SU-DHL-6 (cell line): Measurements from ENCODE around the gene GART.
"Not testable (repeated sequence)": the region's sequence is repeated elsewhere in the genome, so short reads cannot be mapped to it uniquely, and the experiment has no call there.

Source experiments
- H2AFZ ChIP-seq: fragments of 200-600 bp; sonication (generic); 2 replicates; pipeline ENCODE4 v1.6.1; 2014; ENCODE audit warnings: low read depth, mild to moderate bottlenecking, moderate library complexity, mixed read lengths, antibody characterized with exemption, low read length; ENCODE audit not compliant: severe bottlenecking
- H3F3A ChIP-seq: fragments of 200-600 bp; shearing (Covaris generic); 2 replicates; pipeline ENCODE4 v1.6.0; 2016; ENCODE audit warnings: antibody characterized with exemption, mild to moderate bottlenecking; ENCODE audit not compliant: insufficient read depth
- H3K27ac ChIP-seq: fragments of 200-600 bp; sonication (generic); 2 replicates; pipeline ENCODE4 v1.5.1; 2016; ENCODE audit warnings: low read depth, mild to moderate bottlenecking, low read length, moderate library complexity, mixed read lengths
- H3K27me3 ChIP-seq: fragments of 200-600 bp; sonication (generic), shearing (Covaris generic); 2 replicates; pipeline ENCODE4 v1.6.0; 2014; ENCODE audit warnings: mild to moderate bottlenecking, low read length
- H3K36me3 ChIP-seq: fragments of 200-600 bp; sonication (generic); 2 replicates; pipeline ENCODE4 v1.6.1; 2014; ENCODE audit warnings: mild to moderate bottlenecking, low read length, mixed read lengths
- H3K4me2 ChIP-seq: fragments of 300-600, 200-600 bp; shearing (Covaris generic), sonication (generic); 2 replicates; pipeline ENCODE4 v1.6.0; 2014; ENCODE audit warnings: low read length, low read depth, mild to moderate bottlenecking; ENCODE audit not compliant: poor library complexity, severe bottlenecking
- H3K4me3 ChIP-seq: fragments of 200-600 bp; sonication (generic); 2 replicates; pipeline ENCODE4 v1.5.1; 2014; ENCODE audit warnings: antibody characterized with exemption, low read length, mild to moderate bottlenecking, mixed read lengths; ENCODE audit not compliant: insufficient read depth, poor library complexity, severe bottlenecking
- H3K79me2 ChIP-seq: fragments of 200-600 bp; sonication (generic); 2 replicates; pipeline ENCODE4 v1.6.1; 2014; ENCODE audit warnings: mild to moderate bottlenecking, low read length, moderate library complexity; ENCODE audit not compliant: insufficient read depth
- H3K9ac ChIP-seq: fragments of 200-600 bp; sonication (generic); 2 replicates; pipeline ENCODE4 v1.7.0; 2014; ENCODE audit warnings: mild to moderate bottlenecking, low read length
- H3K9me2 ChIP-seq: fragments of 200-600 bp; sonication (generic); replicated peaks from 2 replicates; pipeline ENCODE4 v1.6.1; 2014; ENCODE audit warnings: low read length; ENCODE audit not compliant: insufficient read depth
- H3K9me3 ChIP-seq: fragments of 200-600 bp; sonication (generic); 2 replicates; pipeline ENCODE4 v1.6.1; 2014; ENCODE audit warnings: low read length, mixed read lengths; ENCODE audit not compliant: insufficient read depth
- H4K20me1 ChIP-seq: fragments of 200-600 bp; sonication (generic); 2 replicates; pipeline ENCODE4 v1.6.1; 2014; ENCODE audit warnings: low read depth, mild to moderate bottlenecking, antibody characterized with exemption, low read length, moderate library complexity, mixed read lengths
- EZH2phosphoT487 ChIP-seq: fragments of 200-600 bp; sonication (generic), shearing (Covaris generic); conservative IDR thresholded peaks from 2 replicates; pipeline ENCODE4 v1.6.1; 2018; ENCODE audit warnings: mild to moderate bottlenecking, antibody characterized with exemption, low read length, moderate library complexity, mixed read lengths
- TF ChIP-seq, protein P1 (sequence below): fragments of 200-600 bp; sonication (generic); IDR thresholded peaks from one replicate; pipeline ENCODE4 v1.5.1; 2017; ENCODE audit warnings: antibody characterized with exemption, mild to moderate bottlenecking, low read length, moderate library complexity; ENCODE audit not compliant: insufficient read depth, poor library complexity, severe bottlenecking

GART gene

DNA sequence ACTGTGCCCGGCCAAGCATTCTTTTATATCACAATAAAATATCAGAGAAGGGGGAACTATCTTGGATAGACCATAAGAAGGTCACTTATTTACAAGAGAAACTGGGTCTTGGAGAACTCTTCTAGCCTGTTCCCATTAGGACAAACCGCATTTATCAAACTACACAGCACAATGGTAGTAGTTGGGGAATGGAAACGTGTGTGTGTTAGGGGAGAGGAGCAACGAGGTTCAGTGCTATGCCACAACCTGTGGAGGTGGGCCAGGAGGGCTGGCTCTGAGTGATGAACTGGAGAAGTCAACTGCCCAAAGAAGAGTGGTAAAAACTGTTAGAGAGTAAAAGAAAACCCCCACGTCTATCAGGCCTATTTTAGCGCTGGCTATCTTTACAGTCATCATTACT is 45.0 kb upstream of the GART start:
- TF ChIP-seq EZH2phosphoT487: no peak
- TF ChIP-seq, protein P1, sequence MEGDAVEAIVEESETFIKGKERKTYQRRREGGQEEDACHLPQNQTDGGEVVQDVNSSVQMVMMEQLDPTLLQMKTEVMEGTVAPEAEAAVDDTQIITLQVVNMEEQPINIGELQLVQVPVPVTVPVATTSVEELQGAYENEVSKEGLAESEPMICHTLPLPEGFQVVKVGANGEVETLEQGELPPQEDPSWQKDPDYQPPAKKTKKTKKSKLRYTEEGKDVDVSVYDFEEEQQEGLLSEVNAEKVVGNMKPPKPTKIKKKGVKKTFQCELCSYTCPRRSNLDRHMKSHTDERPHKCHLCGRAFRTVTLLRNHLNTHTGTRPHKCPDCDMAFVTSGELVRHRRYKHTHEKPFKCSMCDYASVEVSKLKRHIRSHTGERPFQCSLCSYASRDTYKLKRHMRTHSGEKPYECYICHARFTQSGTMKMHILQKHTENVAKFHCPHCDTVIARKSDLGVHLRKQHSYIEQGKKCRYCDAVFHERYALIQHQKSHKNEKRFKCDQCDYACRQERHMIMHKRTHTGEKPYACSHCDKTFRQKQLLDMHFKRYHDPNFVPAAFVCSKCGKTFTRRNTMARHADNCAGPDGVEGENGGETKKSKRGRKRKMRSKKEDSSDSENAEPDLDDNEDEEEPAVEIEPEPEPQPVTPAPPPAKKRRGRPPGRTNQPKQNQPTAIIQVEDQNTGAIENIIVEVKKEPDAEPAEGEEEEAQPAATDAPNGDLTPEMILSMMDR: no peak
- H3K36me3 ChIP-seq: peaks cover 26% of the 10 kb centered on the region; the same call in 1 of the 2 replicates
- H3K9ac ChIP-seq: peak overlapping the region; percentile 96
- H3K9me3 ChIP-seq: no peaks in the 10 kb centered on the region
- H4K20me1 ChIP-seq: peaks cover 3% of the 10 kb centered on the region; the same call in 1 of the 2 replicates
- no peak overlapping the region for H3K27ac ChIP-seq
- H3K79me2 ChIP-seq: peaks cover 41% of the 10 kb centered on the region
- peaks cover 4% of the 10 kb centered on the region; the same call in 1 of the 2 replicates for H3F3A ChIP-seq
- H3K4me2 ChIP-seq: peak overlapping the region; percentile 81
- no peaks in the 10 kb centered on the region for H3K27me3 ChIP-seq
- H3K4me3 ChIP-seq: peak overlapping the region; percentile 93
- no peak overlapping the region for H2AFZ ChIP-seq
- no peaks in the 10 kb centered on the region for H3K9me2 ChIP-seq

- no peaks in the 10 kb centered on the region for H3K9me3 ChIP-seq
- no peaks in the 10 kb centered on the region for H3K27me3 ChIP-seq
- H2AFZ ChIP-seq: no peak overlapping the region
- H3F3A ChIP-seq: peaks cover 20% of the 10 kb centered on the region
- no peaks in the 10 kb centered on the region for H3K9me2 ChIP-seq
- no peak overlapping the region for H3K27ac ChIP-seq
- H3K4me3 ChIP-seq: no peak overlapping the region
- peaks cover 41% of the 10 kb centered on the region for H3K79me2 ChIP-seq
- H4K20me1 ChIP-seq: peaks cover 3% of the 10 kb centered on the region; the same call in 1 of the 2 replicates
- H3K4me2 ChIP-seq: no peak overlapping the region
- no peak overlapping the region for H3K9ac ChIP-seq
- peaks cover 38% of the 10 kb centered on the region; the same call in 1 of the 2 replicates for H3K36me3 ChIP-seq
- TF ChIP-seq, protein P1: no peak
- no peak for TF ChIP-seq EZH2phosphoT487
Measured at GRCh38 chr21:33584455-33584854, 42.5 kb upstream of the GART start.

GRCh38 chr21:33578959-33579542 is 37.1 kb upstream of the GART start:
- Histone ChIP-seq H4K20me1 (no peaks in the 10 kb centered on the region), H3K9me3 (no peaks in the 10 kb centered on the region), H3K9ac (no peak overlapping the region), H3K36me3 (peaks cover 64% of the 10 kb centered on the region), H2AFZ (no peak overlapping the region), H3F3A (peaks cover 59% of the 10 kb centered on the region), H3K4me2 (no peak overlapping the region), H3K27me3 (no peaks in the 10 kb centered on the region), H3K27ac (peak overlapping the region; percentile 52), H3K79me2 (no peaks in the 10 kb centered on the region; the same call in 1 of the 2 replicates), H3K9me2 (no peaks in the 10 kb centered on the region), H3K4me3 (no peak overlapping the region)
- no peak for TF ChIP-seq EZH2phosphoT487

- H3K79me2 ChIP-seq: no peaks in the 10 kb centered on the region; the same call in 1 of the 2 replicates
- H3K9me2 ChIP-seq: no peaks in the 10 kb centered on the region
- H2AFZ ChIP-seq: no peak overlapping the region
- H3K27me3 ChIP-seq: no peaks in the 10 kb centered on the region
- H3K9me3 ChIP-seq: no peaks in the 10 kb centered on the region
- no peaks in the 10 kb centered on the region for H4K20me1 ChIP-seq
- no peak overlapping the region for H3K27ac ChIP-seq
- no peak overlapping the region for H3K9ac ChIP-seq
- H3K4me2 ChIP-seq: no peak overlapping the region
- TF ChIP-seq, protein P1: no peak
- TF ChIP-seq EZH2phosphoT487: no peak
- no peak overlapping the region for H3K4me3 ChIP-seq
- peaks cover 66% of the 10 kb centered on the region for H3K36me3 ChIP-seq
- H3F3A ChIP-seq: peaks cover 68% of the 10 kb centered on the region
Measured at GRCh38 chr21:33578214-33578613, 36.3 kb upstream of the GART start.

- not testable (repeated sequence) for H3K79me2 ChIP-seq, H3K27me3 ChIP-seq, H3K27ac ChIP-seq, H2AFZ ChIP-seq, H4K20me1 ChIP-seq, H3K9me3 ChIP-seq, H3K9me2 ChIP-seq, H3K4me2 ChIP-seq, H3K9ac ChIP-seq, H3K4me3 ChIP-seq
- peaks cover 75% of the 10 kb centered on the region for H3F3A ChIP-seq
- H3K36me3 ChIP-seq: peaks cover 73% of the 10 kb centered on the region
Measured at GRCh38 chr21:33576741-33577141, 34.8 kb upstream of the GART start.
